ENCODE results near the gene EIF3CL.
"Not testable (repeated sequence)": the region's sequence is repeated elsewhere in the genome, so short reads cannot be mapped to it uniquely, and the experiment has no call there.

The EIF3CL gene

GRCh38 chr16:28338230-28338629, 65.4 kb downstream of the EIF3CL start:
- not testable (repeated sequence) for DNase-seq

- DNase-seq: not testable (repeated sequence)
Observed at GRCh38 chr16:28336940-28337710, 66.5 kb downstream of the EIF3CL start.

GRCh38 chr16:28335678-28336077, 68.0 kb downstream of the EIF3CL start:
- not testable (repeated sequence) for DNase-seq

- DNase-seq: not testable (repeated sequence)
Observed at GRCh38 chr16:28332632-28333031, 71.0 kb downstream of the EIF3CL start.

GRCh38 chr16:28330981-28331380, 72.7 kb downstream of the EIF3CL start:
- DNase-seq: not testable (repeated sequence)

GRCh38 chr16:28330232-28330631, 73.4 kb downstream of the EIF3CL start:
- DNase-seq: not testable (repeated sequence)
